ENCODE data around the gene ZNF682.
"Not testable (repeated sequence)": the region's sequence is repeated elsewhere in the genome, so short reads cannot be mapped to it uniquely, and the experiment has no call there.

The ZNF682 gene

GRCh38 chr19:20039203-20039723, at the start of gene ZNF682:
ZNF682 (minus strand) TSS chr19:20039505; CDS start chr19:20039345, 160 bp downstream.
- peak within 1 kb of the TSS; percentile 99 for H3K4me3 Mint-ChIP-seq
- no peaks in the 10 kb centered on the region for H3K9me3 Mint-ChIP-seq
- H3K27ac Mint-ChIP-seq = peak within 1 kb of the TSS; percentile 95
- H3K36me3 Mint-ChIP-seq = no peaks in the 10 kb centered on the region
- no peaks in the 10 kb centered on the region for H3K27me3 Mint-ChIP-seq
- ATAC-seq (ENCODE audit: low read depth) = peak; percentile 98
- H3K4me1 Mint-ChIP-seq = peaks cover 6% of the 10 kb centered on the region
- peak; percentile 86 to 92 for DNase-seq (ENCODE audit: low spot score in 2 of 2)

GRCh38 chr19:20082876-20083275, 43.6 kb upstream of the ZNF682 start:
- not testable (repeated sequence) for H3K4me3 Mint-ChIP-seq; H3K9me3 Mint-ChIP-seq; DNase-seq (ENCODE audit: low spot score in 2 of 2); ATAC-seq (ENCODE audit: low read depth); H3K4me1 Mint-ChIP-seq; H3K27me3 Mint-ChIP-seq; H3K27ac Mint-ChIP-seq
- H3K36me3 Mint-ChIP-seq = peaks cover 20% of the 10 kb centered on the region

GRCh38 chr19:20082232-20082833, 43.0 kb upstream of the ZNF682 start:
- not testable (repeated sequence) for H3K4me1 Mint-ChIP-seq; H3K4me3 Mint-ChIP-seq; DNase-seq (ENCODE audit: low spot score in 2 of 2); ATAC-seq (ENCODE audit: low read depth); H3K27ac Mint-ChIP-seq; H3K27me3 Mint-ChIP-seq; H3K9me3 Mint-ChIP-seq
- peaks cover 15% of the 10 kb centered on the region for H3K36me3 Mint-ChIP-seq

- Mint-ChIP-seq H3K36me3 (peaks cover 15% of the 10 kb centered on the region), H3K4me1 (peaks cover 3% of the 10 kb centered on the region), H3K4me3 (no peak overlapping the region), H3K9me3 (no peaks in the 10 kb centered on the region), H3K27me3 (no peaks in the 10 kb centered on the region), H3K27ac (no peak overlapping the region)
- ATAC-seq (ENCODE audit: low read depth) (no peak), DNase-seq (ENCODE audit: low spot score in 2 of 2) (no peak)
Observed at GRCh38 chr19:20080656-20081055, 41.4 kb upstream of the ZNF682 start.

- Mint-ChIP-seq H3K27ac (no peak overlapping the region), H3K36me3 (peaks cover 12% of the 10 kb centered on the region), H3K4me3 (no peak overlapping the region), H3K4me1 (peaks cover 3% of the 10 kb centered on the region), H3K9me3 (no peaks in the 10 kb centered on the region), H3K27me3 (no peaks in the 10 kb centered on the region)
- ATAC-seq (ENCODE audit: low read depth) = no peak
- DNase-seq (ENCODE audit: low spot score in 2 of 2) = no peak
Observed at GRCh38 chr19:20079476-20079875, 40.2 kb upstream of the ZNF682 start.

- peaks cover 11% of the 10 kb centered on the region for H3K36me3 Mint-ChIP-seq
- no peak for DNase-seq (ENCODE audit: low spot score in 2 of 2)
- H3K9me3 Mint-ChIP-seq = no peaks in the 10 kb centered on the region
- H3K27ac Mint-ChIP-seq = no peak overlapping the region
- peak overlapping the region; percentile 89 for H3K4me3 Mint-ChIP-seq
- ATAC-seq (ENCODE audit: low read depth) = no peak
- H3K4me1 Mint-ChIP-seq = peaks cover 3% of the 10 kb centered on the region
- H3K27me3 Mint-ChIP-seq = no peaks in the 10 kb centered on the region
Observed at GRCh38 chr19:20078581-20079031, 39.3 kb upstream of the ZNF682 start.

- Mint-ChIP-seq H3K4me3 (peak within 1 kb of the TSS; percentile 89), H3K27me3 (no peaks in the 10 kb centered on the region), H3K27ac (no peak within 1 kb of the TSS), H3K4me1 (peaks cover 3% of the 10 kb centered on the region), H3K36me3 (peaks cover 11% of the 10 kb centered on the region), H3K9me3 (no peaks in the 10 kb centered on the region)
- DNase-seq (ENCODE audit: low spot score in 2 of 2) (peak; percentile 76 to 83), ATAC-seq (ENCODE audit: low read depth) (peak; percentile 99)
Observed at GRCh38 chr19:20077791-20078463, 38.6 kb upstream of the ZNF682 start, which contains the start of gene ZNF90. ZNF90 (plus strand) TSS chr19:20078000; CDS start chr19:20078133, 133 bp downstream.

GRCh38 chr19:20072936-20073335, 33.6 kb upstream of the ZNF682 start:
- Mint-ChIP-seq H3K4me1 (no peaks in the 10 kb centered on the region), H3K27ac (no peak overlapping the region), H3K36me3 (peaks cover 2% of the 10 kb centered on the region), H3K4me3 (no peak overlapping the region), H3K9me3 (peaks cover 6% of the 10 kb centered on the region), H3K27me3 (no peaks in the 10 kb centered on the region)
- ATAC-seq (ENCODE audit: low read depth) (no peak), DNase-seq (ENCODE audit: low spot score in 2 of 2) (no peak)

- Mint-ChIP-seq H3K4me3 (no peak overlapping the region), H3K27ac (no peak overlapping the region), H3K36me3 (peaks cover 2% of the 10 kb centered on the region), H3K9me3 (peaks cover 7% of the 10 kb centered on the region), H3K27me3 (peaks cover 2% of the 10 kb centered on the region), H3K4me1 (no peaks in the 10 kb centered on the region)
- ATAC-seq (ENCODE audit: low read depth) (no peak), DNase-seq (ENCODE audit: low spot score in 2 of 2) (no peak)
Observed at GRCh38 chr19:20070691-20071090, 31.4 kb upstream of the ZNF682 start.

- H3K4me1 Mint-ChIP-seq; H3K9me3 Mint-ChIP-seq; ATAC-seq (ENCODE audit: low read depth); H3K27me3 Mint-ChIP-seq; DNase-seq (ENCODE audit: low spot score in 2 of 2); H3K27ac Mint-ChIP-seq; H3K36me3 Mint-ChIP-seq; H3K4me3 Mint-ChIP-seq: not testable (repeated sequence)
Observed at GRCh38 chr19:20068559-20068958, 29.3 kb upstream of the ZNF682 start.

GRCh38 chr19:20067943-20068342, 28.6 kb upstream of the ZNF682 start:
- peaks cover 7% of the 10 kb centered on the region for H3K9me3 Mint-ChIP-seq
- H3K27ac Mint-ChIP-seq = no peak overlapping the region
- no peak overlapping the region for H3K4me3 Mint-ChIP-seq
- peaks cover 4% of the 10 kb centered on the region for H3K27me3 Mint-ChIP-seq
- DNase-seq (ENCODE audit: low spot score in 2 of 2) = no peak
- peaks cover 2% of the 10 kb centered on the region for H3K36me3 Mint-ChIP-seq
- no peak for ATAC-seq (ENCODE audit: low read depth)
- H3K4me1 Mint-ChIP-seq = no peaks in the 10 kb centered on the region

GRCh38 chr19:20066861-20067260, 27.6 kb upstream of the ZNF682 start:
- ATAC-seq (ENCODE audit: low read depth) (no peak), DNase-seq (ENCODE audit: low spot score in 2 of 2) (no peak)
- Mint-ChIP-seq H3K27me3 (peaks cover 4% of the 10 kb centered on the region), H3K4me1 (no peaks in the 10 kb centered on the region), H3K36me3 (peaks cover 2% of the 10 kb centered on the region), H3K9me3 (peaks cover 6% of the 10 kb centered on the region), H3K4me3 (no peak overlapping the region), H3K27ac (no peak overlapping the region)

- H3K9me3 Mint-ChIP-seq = no peaks in the 10 kb centered on the region
- ATAC-seq (ENCODE audit: low read depth) (no peak), DNase-seq (ENCODE audit: low spot score in 2 of 2) (no peak)
- no peaks in the 10 kb centered on the region for H3K36me3 Mint-ChIP-seq
- H3K27ac Mint-ChIP-seq = no peak overlapping the region
- H3K4me1 Mint-ChIP-seq = no peaks in the 10 kb centered on the region
- peaks cover 4% of the 10 kb centered on the region for H3K27me3 Mint-ChIP-seq
- no peak overlapping the region for H3K4me3 Mint-ChIP-seq
Observed at GRCh38 chr19:20060282-20060681, 21.0 kb upstream of the ZNF682 start.

GRCh38 chr19:20058738-20059137, 19.4 kb upstream of the ZNF682 start:
- H3K36me3 Mint-ChIP-seq; ATAC-seq (ENCODE audit: low read depth); H3K9me3 Mint-ChIP-seq; H3K4me3 Mint-ChIP-seq; H3K4me1 Mint-ChIP-seq; H3K27ac Mint-ChIP-seq; DNase-seq (ENCODE audit: low spot score in 2 of 2); H3K27me3 Mint-ChIP-seq: not testable (repeated sequence)
